Tibial nerve (tissue), 4 donors: ENCODE results near the gene DOCK2.

Experiments used
- CTCF ChIP-seq, 5 experiments: fragments of 200-600 bp in 3 of 5; fragments of 450-650 bp in 2 of 5; sonication (generic) in 3 of 5; IDR thresholded peaks; one replicate each; pipeline ENCODE4 v1.5.1; 2016 to 2019; ENCODE audit warnings: antibody characterized with exemption in 5 of 5, mild to moderate bottlenecking in 3 of 5, moderate library complexity in 2 of 5
- EP300 ChIP-seq, 2 donors: sonication (generic); formaldehyde crosslinking; IDR thresholded peaks; one replicate each; pipeline ENCODE4 v1.6.1; 2017; ENCODE audit warnings: antibody characterized with exemption in 2 of 2, mild to moderate bottlenecking in 1 of 2
- POLR2A ChIP-seq, 2 donors: fragments of 450-650 bp; IDR thresholded peaks; one replicate each; pipeline ENCODE4 v1.6.1; 2017; ENCODE audit warnings: antibody characterized with exemption in 2 of 2, mild to moderate bottlenecking in 2 of 2, moderate library complexity in 2 of 2

GRCh38 chr5:170103447-170103846 is 466.4 kb downstream of the DOCK2 start:
- TF ChIP-seq POLR2A (IDR thresholded peaks at IDR 0.05): no peak
- no peak for TF ChIP-seq CTCF (IDR thresholded peaks at IDR 0.05)
- TF ChIP-seq EP300 (IDR thresholded peaks at IDR 0.05): no peak
